ENCODE results near the gene OPRD1.

The OPRD1 gene

GRCh38 chr1:28914228-28915030 is 102.5 kb downstream of the OPRD1 start, which contains the start of gene EPB41:
TSS of gene EPB41 (plus strand) at chr1:28914569. CDS start at chr1:28987438, 72,869 bp downstream.
- DNase-seq: peak; percentile 86

- DNase-seq: peak; percentile 45
Observed at GRCh38 chr1:28915031-28915895, 103.3 kb downstream of the OPRD1 start.

- DNase-seq: no peak
Observed at GRCh38 chr1:28917757-28918118, 105.8 kb downstream of the OPRD1 start.

Measured in effector CD8-positive, alpha-beta T cell (primary cell).